A549 (cell line): Measurements from ENCODE around the gene TMEM135. TPM values are rescaled to one million over a fixed set of nuclear protein-coding genes. Genes with fewer than 3 reads are reported as not detected.
A peak's percentile ranks its signal among the peaks of the same experiment; 100 is the strongest.
"Not testable (repeated sequence)": the region's sequence is repeated elsewhere in the genome, so short reads cannot be mapped to it uniquely, and the experiment has no call there.

ENCODE experiments used
- ATAC-seq, 2 experiments: fragments of 200-7000 bp in 1 of 2; fragments of >200 bp in 1 of 2; cut with Nextera tagmentation in 1 of 2; cut with Tn5 transposase in 1 of 2; 3 replicates each; pipeline versions ENCODE4 v1.8.0 to v1.9.1; 2018 to 2020; ENCODE audit warnings: mild to moderate bottlenecking in 1 of 2, moderate library complexity in 1 of 2
- CTCF ChIA-PET: fragments of 300-600 bp; sonication (Branson Sonifier 250); formaldehyde crosslinking; extraction: SDS; loops from one replicate; lab custom pipeline; 2021; ENCODE audit warnings: antibody characterized with exemption, inconsistent platforms; lab: Yijun Ruan, JAX
- POLR2A ChIA-PET: fragments of 350-600 bp; formaldehyde crosslinking; extraction: SDS; loops from one replicate; lab custom pipeline; 2021; ENCODE audit warnings: antibody characterized with exemption, inconsistent platforms; lab: Yijun Ruan, JAX
- DNase-seq, 2 experiments: peaks; one replicate each; pipeline versions ENCODE4 v3.0.0 to v3.0.0-alpha.2; 2011 to 2016; ENCODE audit warnings: low read depth in 1 of 2, low spot score in 1 of 2
- FAIRE-seq: peaks from 2 replicates; lab custom pipeline; 2011; peaks lifted over from hg19 to GRCh38; lab: Jason Lieb, UNC
- H3K27ac ChIP-seq, 2 experiments: fragments of >200 bp; sonication (Bioruptor Twin); formaldehyde crosslinking; 3 replicates each; pipeline ENCODE4 v1.5.1; 2016 to 2017
- H3K4me1 ChIP-seq: fragments of >200 bp; sonication (Bioruptor Twin); formaldehyde crosslinking; 3 replicates; pipeline ENCODE4 v1.6.1; 2016
- H3K4me2 ChIP-seq: fragments of >200 bp; sonication (Bioruptor Twin); formaldehyde crosslinking; 3 replicates; pipeline ENCODE4 v1.6.1; 2016
- H3K4me3 ChIP-seq: fragments of >200 bp; sonication (Bioruptor Twin); formaldehyde crosslinking; 3 replicates; pipeline ENCODE4 v1.5.1; 2016
- H3K9me3 ChIP-seq: fragments of >200 bp; sonication (Bioruptor Twin); formaldehyde crosslinking; 3 replicates; pipeline ENCODE4 v1.6.1; 2016
- ATOH8 ChIP-seq: fragments of 250-450 bp; sonication (Bioruptor Pico); IDR thresholded peaks from 2 replicates; pipeline ENCODE4 v1.5.0; 2020; ENCODE audit warnings: low read depth, mild to moderate bottlenecking, moderate library complexity
- BCL3 ChIP-seq: fragments of >200 bp; sonication (Bioruptor Twin); formaldehyde crosslinking; IDR thresholded peaks from 3 replicates; pipeline ENCODE4 v1.6.1; 2016
- CHD2 ChIP-seq: fragments of 150-350 bp; IDR thresholded peaks from 2 replicates; pipeline ENCODE4 v1.6.1; 2014; ENCODE audit warnings: low read length; ENCODE audit not compliant: partially characterized antibody
- EHF ChIP-seq: fragments of 250-450 bp; sonication (Bioruptor Pico); IDR thresholded peaks from 2 replicates; pipeline ENCODE4 v1.5.0; 2020; ENCODE audit warnings: mild to moderate bottlenecking
- EHMT2 ChIP-seq: fragments of 200-600 bp; sonication (generic); IDR thresholded peaks from 2 replicates; pipeline ENCODE4 v1.6.1; 2016; ENCODE audit warnings: antibody characterized with exemption, low read depth, mild to moderate bottlenecking, moderate library complexity
- ELK1 ChIP-seq: fragments of 150-350 bp; IDR thresholded peaks from 2 replicates; pipeline ENCODE4 v1.6.1; 2014; ENCODE audit warnings: low read depth, mild to moderate bottlenecking, low read length
- FOSL2 ChIP-seq, 2 experiments: fragments of 450-650 bp in 1 of 2; fragments of >200 bp in 1 of 2; sonication (Bioruptor Twin) in 1 of 2; formaldehyde crosslinking; IDR thresholded peaks; 2 replicates each; pipeline versions ENCODE4 v1.5.0 to v1.6.1; 2016 to 2020; ENCODE audit warnings: mild to moderate bottlenecking in 1 of 2, moderate library complexity in 1 of 2
- GATA3 ChIP-seq: IDR thresholded peaks from 2 replicates; pipeline ENCODE4 v1.6.1; 2012; ENCODE audit warnings: borderline replicate concordance
- HDAC2 ChIP-seq: fragments of 200-600 bp; sonication (generic); IDR thresholded peaks from 2 replicates; pipeline ENCODE4 v1.6.1; 2016
- HMGXB4 ChIP-seq: fragments of 250-450 bp; sonication (Bioruptor Pico); IDR thresholded peaks from 2 replicates; pipeline ENCODE4 v1.5.0; 2021; ENCODE audit warnings: mild to moderate bottlenecking, moderate library complexity, borderline replicate concordance
- JUNB ChIP-seq: fragments of >200 bp; sonication (Bioruptor Twin); formaldehyde crosslinking; IDR thresholded peaks from 2 replicates; pipeline ENCODE4 v1.6.1; 2016
- KDM1A ChIP-seq: fragments of 200-600 bp; sonication (generic); IDR thresholded peaks from 2 replicates; pipeline ENCODE4 v1.6.1; 2016; ENCODE audit warnings: low read depth, mild to moderate bottlenecking
- MAX ChIP-seq: IDR thresholded peaks from 2 replicates; pipeline ENCODE4 v1.6.1; 2012
- MAZ ChIP-seq: fragments of 150-350 bp; IDR thresholded peaks from 2 replicates; pipeline ENCODE4 v1.6.1; 2014; ENCODE audit warnings: antibody characterized with exemption, low read depth, low read length, borderline replicate concordance
- MYC ChIP-seq: IDR thresholded peaks from 2 replicates; pipeline ENCODE4 v1.6.1; 2012; ENCODE audit warnings: mild to moderate bottlenecking, inconsistent platforms, low read length, improper control_type of control experiment, borderline replicate concordance
- NPAS2 ChIP-seq: fragments of 250-450 bp; sonication (Bioruptor Pico); IDR thresholded peaks from 2 replicates; pipeline ENCODE4 v1.8.0; 2022; ENCODE audit warnings: mild to moderate bottlenecking, moderate library complexity, borderline replicate concordance
- NR3C1 ChIP-seq: fragments of >200 bp; sonication (Bioruptor Twin); formaldehyde crosslinking; IDR thresholded peaks from 3 replicates; pipeline ENCODE4 v1.6.1; 2017
- PBX3 ChIP-seq: IDR thresholded peaks from 2 replicates; pipeline ENCODE4 v1.6.1; 2012
- POLR2A ChIP-seq: IDR thresholded peaks from 2 replicates; pipeline ENCODE4 v1.6.1; 2012; ENCODE audit warnings: mild to moderate bottlenecking, low read length
- RARB ChIP-seq: fragments of 250-450 bp; sonication (Bioruptor Pico); IDR thresholded peaks from 2 replicates; pipeline ENCODE4 v1.8.0; 2021; ENCODE audit warnings: mild to moderate bottlenecking, moderate library complexity
- RNF2 ChIP-seq: fragments of 200-600 bp; sonication (generic); IDR thresholded peaks from 2 replicates; pipeline ENCODE4 v1.6.1; 2016; ENCODE audit warnings: low read depth, mild to moderate bottlenecking, antibody characterized with exemption, moderate library complexity, borderline replicate concordance
- SMC3 ChIP-seq: fragments of >200 bp; sonication (Bioruptor Twin); formaldehyde crosslinking; IDR thresholded peaks from 3 replicates; pipeline ENCODE4 v1.6.1; 2018; ENCODE audit warnings: inconsistent platforms
- SREBF2 ChIP-seq: fragments of 450-650 bp; IDR thresholded peaks from 2 replicates; pipeline ENCODE4 v1.6.1; 2014; ENCODE audit warnings: mild to moderate bottlenecking, moderate library complexity
- TP53 ChIP-seq: fragments of 250-450 bp; sonication (Bioruptor Pico); IDR thresholded peaks from 2 replicates; pipeline ENCODE4 v1.5.0; 2021; ENCODE audit warnings: mild to moderate bottlenecking, moderate library complexity
- ZC3H11A ChIP-seq: fragments of 450-650 bp; IDR thresholded peaks from 2 replicates; pipeline ENCODE4 v1.6.1; 2014; ENCODE audit warnings: antibody characterized with exemption, mild to moderate bottlenecking
- ZFP36 ChIP-seq: fragments of 450-650 bp; IDR thresholded peaks from 2 replicates; pipeline ENCODE4 v1.6.1; 2014; ENCODE audit warnings: borderline replicate concordance; ENCODE audit not compliant: partially characterized antibody
- ZNF302 ChIP-seq: fragments of 250-450 bp; sonication (Bioruptor Pico); IDR thresholded peaks from 2 replicates; pipeline ENCODE4 v1.9.0; 2021; ENCODE audit warnings: inconsistent platforms, mild to moderate bottlenecking, moderate library complexity
- ZSCAN20 ChIP-seq: fragments of 250-450 bp; sonication (Bioruptor Pico); IDR thresholded peaks from 2 replicates; pipeline ENCODE4 v1.8.0; 2022; ENCODE audit warnings: mild to moderate bottlenecking, moderate library complexity
- WGBS: methylation state at CpG from one replicate; pipeline ENCODE4 v1.1.6; 2017; ENCODE audit errors: missing lambda C conversion rate; 5-methylcytosine and 5-hydroxymethylcytosine counted together
- polyA plus RNA-seq, 4 experiments: library from polyadenylated mRNA; depleted of rRNA in 3 of 4; stranded (reverse); fragments of >200 nt; fragmentation: RNase III in 1 of 4; extraction: RNeasy Plus Mini Kit Qiagen cat#74134 plus additional on column Dnase treatment in 1 of 4; gene quantifications; 2 replicates in 3 of 4; 3 replicates in 1 of 4; pipeline ENCODE4 v1.2.3, GENCODE V29; 2011 to 2017

The TMEM135 gene
- polyA plus RNA-seq, 2 of the 4 experiments (the other 2 are of a cell fraction) = 18.4 to 18.5 TPM

GRCh38 chr11:87022738-87023137 lies 15.0 kb upstream of the TMEM135 start:
- FAIRE-seq (no peak), DNase-seq (no peak), ATAC-seq (no peak)
- no peaks in the 10 kb centered on the region for H3K4me1 ChIP-seq
- no peak overlapping the region for H3K4me3 ChIP-seq
- no peak overlapping the region for H3K27ac ChIP-seq
- TF ChIP-seq ATOH8 (CRISPR knock-in tag) (no peak), EHF (CRISPR knock-in tag) (no peak), GATA3 (no peak), KDM1A (no peak), MYC (no peak), ELK1 (no peak), RARB (CRISPR knock-in tag) (no peak), POLR2A (no peak), TP53 (CRISPR knock-in tag) (no peak), MAZ (no peak), SREBF2 (no peak), FOSL2 (IDR thresholded peaks at IDR 0.05) (no peak), FOSL2 (CRISPR knock-in tag; IDR thresholded peaks at IDR 0.05) (no peak), MAX (no peak), SMC3 (no peak), CHD2 (no peak), NR3C1 (no peak), HDAC2 (no peak), ZC3H11A (no peak), EHMT2 (no peak), NPAS2 (CRISPR knock-in tag) (no peak)
- no peak overlapping the region for H3K4me2 ChIP-seq
- no peaks in the 10 kb centered on the region for H3K9me3 ChIP-seq
- ChIA-PET CTCF (interaction anchor here (0.6 to 1.3 kb wide), 3 partner anchors 14 to 399 kb away, joined by 3 to 5 read pairs (median 4); no protein-coding TSS in a partner anchor), POLR2A (interaction anchor here (1.7 kb wide), 1 partner anchor 15 kb away, joined by 4 read pairs; the partner anchor contains the start of gene TMEM135)
- WGBS = 57% methylated on average over 3 of the region's 3 CpGs

GRCh38 chr11:87026415-87026814 lies 11.3 kb upstream of the TMEM135 start:
- ChIA-PET CTCF (interaction anchor here (0.7 to 1.0 kb wide), 2 partner anchors 31 to 68 kb away, joined by 3 read pairs; no protein-coding TSS in a partner anchor), POLR2A (interaction anchor here (0.6 to 1.2 kb wide), 2 partner anchors 9 to 12 kb away, joined by 5 to 12 read pairs; partner anchors contain the start of gene TMEM135)
- not testable (repeated sequence) for FAIRE-seq

GRCh38 chr11:87030458-87031054 lies 7.2 kb upstream of the TMEM135 start:
- H3K27ac ChIP-seq = no peak overlapping the region
- DNase-seq = peak in 1 of 2 experiments; percentile 6
- WGBS = 80% methylated on average over 5 of the region's 5 CpGs
- ChIA-PET POLR2A (no interaction called here), CTCF (interaction anchor here (0.5 to 1.8 kb wide), 3 partner anchors 14 to 288 kb away, joined by 4 to 13 read pairs (median 4); no protein-coding TSS in a partner anchor)
- no peaks in the 10 kb centered on the region for H3K9me3 ChIP-seq
- H3K4me3 ChIP-seq = no peak overlapping the region
- no peak for ATAC-seq
- no peak for FAIRE-seq
- no peak overlapping the region for H3K4me2 ChIP-seq
- H3K4me1 ChIP-seq = 0 out of 3 replicates have a peak, but pooled peaks cover 5% of the 10 kb centered on the region
- TF ChIP-seq ZSCAN20 (CRISPR knock-in tag) = no peak
- no peak for TF ChIP-seq HDAC2
- TF ChIP-seq SREBF2 = no peak
- TF ChIP-seq RNF2 = no peak
- no peak for TF ChIP-seq HMGXB4 (CRISPR knock-in tag)
- TF ChIP-seq NR3C1 = no peak
- TF ChIP-seq ZFP36 = no peak
- TF ChIP-seq SMC3 = no peak
- no peak for TF ChIP-seq JUNB
- TF ChIP-seq BCL3 = no peak
- TF ChIP-seq ZNF302 (CRISPR knock-in tag) = no peak
- TF ChIP-seq PBX3 = no peak

More at GRCh38 chr11:87026415-87026814, 11.3 kb upstream of the TMEM135 start:
- not testable (repeated sequence) for H3K4me1 ChIP-seq, ATAC-seq, H3K4me2 ChIP-seq, H3K9me3 ChIP-seq, H3K4me3 ChIP-seq, H3K27ac ChIP-seq, DNase-seq
- WGBS = 95% methylated on average over 1 of the region's 1 CpG
